Neutrophil (primary cell): ENCODE data around the gene TWF2.

Source experiments
- H3K27ac ChIP-seq: fragments of 200-600 bp; sonication (generic); 2 replicates; pipeline ENCODE4 v1.5.1; 2016; ENCODE audit warnings: mild to moderate bottlenecking, moderate library complexity
- H3K27me3 ChIP-seq: fragments of 200-600 bp; sonication (generic); 2 replicates; pipeline ENCODE4 v1.6.0; 2016; ENCODE audit warnings: mild to moderate bottlenecking
- H3K36me3 ChIP-seq: fragments of 200-600 bp; sonication (generic); 2 replicates; pipeline ENCODE4 v1.5.1; 2017
- H3K4me1 ChIP-seq, 2 experiments: fragments of 200-600 bp in 1 of 2; sonication (generic) in 1 of 2; 1 replicate in 1 of 2; 2 replicates in 1 of 2; pipeline versions ENCODE4 v1.5.1 to v1.6.1; 2013 to 2016; ENCODE audit warnings: low read depth in 1 of 2, low read length in 1 of 2, mild to moderate bottlenecking in 1 of 2, moderate library complexity in 1 of 2; ENCODE audit not compliant: control insufficient read depth in 1 of 2, insufficient read depth in 1 of 2
- H3K4me3 ChIP-seq, 2 experiments: fragments of 200-600 bp in 1 of 2; sonication (generic) in 1 of 2; 1 replicate in 1 of 2; 2 replicates in 1 of 2; pipeline ENCODE4 v1.5.1; 2013 to 2016; ENCODE audit warnings: low read depth in 1 of 2, low read length in 1 of 2, mild to moderate bottlenecking in 1 of 2, moderate library complexity in 1 of 2
- H3K9me3 ChIP-seq: fragments of 200-600 bp; sonication (generic); 2 replicates; pipeline ENCODE4 v1.5.1; 2016
- TF ChIP-seq, protein P1 (sequence below): fragments of 200-600 bp; sonication (generic); IDR thresholded peaks from 2 replicates; pipeline ENCODE4 v1.5.1; 2016; ENCODE audit warnings: antibody characterized with exemption

Gene TWF2

GRCh38 chr3:52256622-52257021 lies 17.7 kb upstream of the TWF2 start:
- TF ChIP-seq, protein P1, sequence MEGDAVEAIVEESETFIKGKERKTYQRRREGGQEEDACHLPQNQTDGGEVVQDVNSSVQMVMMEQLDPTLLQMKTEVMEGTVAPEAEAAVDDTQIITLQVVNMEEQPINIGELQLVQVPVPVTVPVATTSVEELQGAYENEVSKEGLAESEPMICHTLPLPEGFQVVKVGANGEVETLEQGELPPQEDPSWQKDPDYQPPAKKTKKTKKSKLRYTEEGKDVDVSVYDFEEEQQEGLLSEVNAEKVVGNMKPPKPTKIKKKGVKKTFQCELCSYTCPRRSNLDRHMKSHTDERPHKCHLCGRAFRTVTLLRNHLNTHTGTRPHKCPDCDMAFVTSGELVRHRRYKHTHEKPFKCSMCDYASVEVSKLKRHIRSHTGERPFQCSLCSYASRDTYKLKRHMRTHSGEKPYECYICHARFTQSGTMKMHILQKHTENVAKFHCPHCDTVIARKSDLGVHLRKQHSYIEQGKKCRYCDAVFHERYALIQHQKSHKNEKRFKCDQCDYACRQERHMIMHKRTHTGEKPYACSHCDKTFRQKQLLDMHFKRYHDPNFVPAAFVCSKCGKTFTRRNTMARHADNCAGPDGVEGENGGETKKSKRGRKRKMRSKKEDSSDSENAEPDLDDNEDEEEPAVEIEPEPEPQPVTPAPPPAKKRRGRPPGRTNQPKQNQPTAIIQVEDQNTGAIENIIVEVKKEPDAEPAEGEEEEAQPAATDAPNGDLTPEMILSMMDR, result no peak
- Histone ChIP-seq H3K27ac (no peak overlapping the region), H3K4me3 (no peak overlapping the region), H3K4me1 (peaks cover 17 to 24% of the 10 kb centered on the region in 2 experiments), H3K9me3 (no peaks in the 10 kb centered on the region), H3K27me3 (no peaks in the 10 kb centered on the region), H3K36me3 (peaks cover 94% of the 10 kb centered on the region)

DNA sequence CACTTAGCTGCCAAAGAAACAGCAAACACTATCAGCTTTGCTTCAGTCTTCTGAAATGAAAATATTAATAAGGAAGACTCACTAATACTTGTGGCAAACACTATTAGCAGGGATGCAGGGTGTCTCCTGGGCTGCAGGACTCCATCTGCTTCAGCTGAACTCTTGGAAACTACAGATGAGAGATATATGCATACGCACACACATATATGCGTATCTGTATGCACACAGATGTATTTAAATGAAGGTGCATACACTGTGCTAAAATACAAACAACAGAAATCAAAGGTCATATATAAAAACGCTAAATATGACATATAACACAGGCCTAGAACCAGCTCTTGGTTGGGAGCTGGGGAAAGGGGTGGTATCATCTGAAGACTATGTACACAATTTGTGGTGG lies 17.2 kb upstream of the TWF2 start:
- H3K36me3 ChIP-seq, result peaks cover 97% of the 10 kb centered on the region
- TF ChIP-seq, protein P1, result no peak
- H3K27ac ChIP-seq, result peak overlapping the region; percentile 56
- no peak overlapping the region for H3K4me3 ChIP-seq
- H3K4me1 ChIP-seq, result peaks cover 17 to 25% of the 10 kb centered on the region in 2 experiments
- H3K9me3 ChIP-seq, result no peaks in the 10 kb centered on the region
- no peaks in the 10 kb centered on the region for H3K27me3 ChIP-seq

- TF ChIP-seq, protein P1, result no peak
- H3K4me1 ChIP-seq, result peaks cover 17 to 26% of the 10 kb centered on the region in 2 experiments
- no peaks in the 10 kb centered on the region for H3K9me3 ChIP-seq
- peaks cover 97% of the 10 kb centered on the region for H3K36me3 ChIP-seq
- no peaks in the 10 kb centered on the region for H3K27me3 ChIP-seq
- no peak overlapping the region for H3K4me3 ChIP-seq
- peak overlapping the region; percentile 91 for H3K27ac ChIP-seq
Observed at GRCh38 chr3:52254608-52255007, 15.7 kb upstream of the TWF2 start.

- H3K27ac ChIP-seq, result peak overlapping the region; percentile 91
- H3K4me1 ChIP-seq, result peaks cover 22 to 34% of the 10 kb centered on the region in 2 experiments
- TF ChIP-seq, protein P1, result peak; percentile 44
- H3K36me3 ChIP-seq, result peaks cover 97% of the 10 kb centered on the region
- H3K9me3 ChIP-seq, result no peaks in the 10 kb centered on the region
- H3K4me3 ChIP-seq, result peak overlapping the region; percentile 4 to 43
- no peaks in the 10 kb centered on the region for H3K27me3 ChIP-seq
Observed at GRCh38 chr3:52253314-52254304, 14.7 kb upstream of the TWF2 start.

DNA sequence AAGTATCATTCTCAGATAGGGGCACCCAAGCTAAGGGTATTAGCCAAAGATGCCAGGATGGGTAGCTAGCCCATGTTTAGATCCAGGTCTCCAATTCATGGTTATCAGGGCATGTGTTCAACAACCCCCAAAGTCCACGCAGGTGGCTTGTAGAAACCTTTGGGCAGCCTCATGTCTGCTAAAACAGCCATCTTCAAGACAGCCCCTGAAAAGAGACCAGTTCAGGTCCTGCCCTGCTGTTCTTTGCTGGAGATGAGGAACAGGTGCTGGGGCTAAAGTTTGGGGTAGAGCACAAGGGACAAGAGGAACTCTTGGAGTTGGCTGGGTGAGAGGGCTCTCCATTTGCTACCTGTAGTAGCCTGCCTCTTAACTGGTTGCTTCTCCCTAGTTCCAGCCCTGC lies 11.2 kb upstream of the TWF2 start:
- Histone ChIP-seq H3K4me1 (peaks cover 50 to 65% of the 10 kb centered on the region in 2 experiments), H3K27ac (peak overlapping the region; percentile 98), H3K36me3 (peaks cover 74% of the 10 kb centered on the region), H3K4me3 (no peak overlapping the region), H3K9me3 (no peaks in the 10 kb centered on the region), H3K27me3 (no peaks in the 10 kb centered on the region)
- TF ChIP-seq, protein P1, result no peak
